Measurements from ENCODE around the gene ISYNA1.
A peak's percentile ranks its signal among the peaks of the same experiment; 100 is the strongest.

The ISYNA1 gene

DNA sequence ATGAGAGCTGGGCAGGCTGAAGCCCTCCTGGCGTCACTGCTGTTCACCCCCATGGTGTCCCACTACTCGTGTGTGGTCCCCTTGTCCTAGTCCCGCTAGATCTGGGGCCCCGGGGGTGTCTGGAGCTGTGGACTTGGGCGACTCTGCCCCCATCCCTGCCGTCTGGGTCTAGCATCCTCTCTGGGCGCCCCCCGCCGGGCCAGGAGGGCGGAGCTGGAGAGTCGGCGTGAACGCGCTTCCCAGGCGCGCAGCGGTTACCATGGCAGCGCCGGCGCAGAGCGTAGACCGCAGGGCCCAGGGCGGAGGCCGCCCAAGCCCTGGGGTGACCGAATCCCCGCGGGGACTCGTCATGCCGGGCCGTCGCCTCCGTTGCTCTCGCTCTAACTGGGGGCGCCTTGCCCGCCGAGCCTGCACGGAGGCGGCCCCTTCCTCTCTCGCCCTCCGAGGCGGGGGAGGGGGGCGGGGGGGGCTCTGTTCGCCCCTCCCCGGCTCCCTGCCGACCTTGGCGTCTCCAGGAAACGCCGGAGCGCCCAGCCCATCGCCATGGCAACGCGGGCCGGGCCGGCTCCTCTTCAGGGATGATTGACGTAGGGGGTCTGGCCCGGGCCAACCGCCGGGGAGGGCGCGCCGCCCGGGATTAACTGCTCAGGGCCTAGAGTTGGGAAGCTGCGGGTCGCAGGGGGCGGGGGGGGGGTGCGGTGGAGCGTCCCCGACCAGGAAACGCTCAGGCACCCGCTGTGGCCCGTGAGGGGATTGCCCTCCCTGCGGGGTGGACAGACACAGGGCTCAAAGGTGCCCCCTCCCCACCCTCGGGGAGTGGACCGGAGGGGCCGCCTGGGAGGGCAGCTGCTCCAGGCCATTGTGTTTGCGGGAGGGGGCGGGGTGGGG is 8.9 kb downstream of the ISYNA1 start:
- peak overlapping the region; percentile 87 for H3K27ac ChIP-seq
- H3K4me3 ChIP-seq (ENCODE audit: low read depth, low read length): peak overlapping the region; percentile 41
- no peaks in the 10 kb centered on the region for H3K27me3 ChIP-seq (replicated peaks)
- in situ Hi-C loops (cut with HindIII; ENCODE audit: low pct_ligation_motif_present, low sequenced_read_pairs): no loop called here
- TF ChIP-seq, protein P1, sequence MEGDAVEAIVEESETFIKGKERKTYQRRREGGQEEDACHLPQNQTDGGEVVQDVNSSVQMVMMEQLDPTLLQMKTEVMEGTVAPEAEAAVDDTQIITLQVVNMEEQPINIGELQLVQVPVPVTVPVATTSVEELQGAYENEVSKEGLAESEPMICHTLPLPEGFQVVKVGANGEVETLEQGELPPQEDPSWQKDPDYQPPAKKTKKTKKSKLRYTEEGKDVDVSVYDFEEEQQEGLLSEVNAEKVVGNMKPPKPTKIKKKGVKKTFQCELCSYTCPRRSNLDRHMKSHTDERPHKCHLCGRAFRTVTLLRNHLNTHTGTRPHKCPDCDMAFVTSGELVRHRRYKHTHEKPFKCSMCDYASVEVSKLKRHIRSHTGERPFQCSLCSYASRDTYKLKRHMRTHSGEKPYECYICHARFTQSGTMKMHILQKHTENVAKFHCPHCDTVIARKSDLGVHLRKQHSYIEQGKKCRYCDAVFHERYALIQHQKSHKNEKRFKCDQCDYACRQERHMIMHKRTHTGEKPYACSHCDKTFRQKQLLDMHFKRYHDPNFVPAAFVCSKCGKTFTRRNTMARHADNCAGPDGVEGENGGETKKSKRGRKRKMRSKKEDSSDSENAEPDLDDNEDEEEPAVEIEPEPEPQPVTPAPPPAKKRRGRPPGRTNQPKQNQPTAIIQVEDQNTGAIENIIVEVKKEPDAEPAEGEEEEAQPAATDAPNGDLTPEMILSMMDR (IDR thresholded peaks at IDR 0.05; ENCODE audit: low read depth, low read length, missing control alignments): peak; percentile 21
- peak; percentile 83 for DNase-seq
- peaks cover 3% of the 10 kb centered on the region for H3K36me3 ChIP-seq (replicated peaks)

DNA sequence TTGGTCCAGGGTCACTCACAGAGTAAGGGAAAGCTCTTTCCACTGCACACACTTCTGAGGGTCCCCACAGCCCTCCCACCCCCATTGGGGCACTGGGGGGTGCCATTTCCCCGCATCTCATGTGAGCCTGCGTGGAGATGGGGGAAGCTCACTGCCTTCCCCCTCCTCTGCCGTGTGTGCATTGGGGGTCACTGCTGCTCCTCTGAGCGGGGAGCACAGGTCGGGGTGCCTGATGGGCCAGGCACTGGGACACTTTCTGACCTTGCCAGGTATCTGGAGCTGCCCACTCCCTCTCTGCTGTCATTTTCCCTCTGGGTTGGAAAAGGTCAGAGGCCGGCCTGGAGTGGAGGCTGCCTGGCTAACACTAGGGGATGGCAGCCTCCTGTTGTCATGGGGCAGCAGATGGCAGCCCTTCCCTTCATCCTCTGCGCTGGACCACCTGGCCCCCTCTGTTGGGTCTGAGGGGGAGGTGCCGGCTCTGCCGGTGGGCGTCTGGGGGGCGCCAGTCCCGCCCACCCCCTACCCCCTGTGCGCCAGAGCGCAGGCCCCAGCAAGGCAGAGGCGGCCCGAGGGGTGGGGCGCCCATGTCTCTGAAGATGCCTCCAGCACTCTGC is 9.7 kb downstream of the ISYNA1 start:
- no peak overlapping the region for H3K4me3 ChIP-seq (ENCODE audit: low read depth, low read length)
- H3K27ac ChIP-seq: peak overlapping the region; percentile 87
- H3K36me3 ChIP-seq (replicated peaks): peaks cover 3% of the 10 kb centered on the region
- no peak for DNase-seq
- in situ Hi-C loops (cut with HindIII; ENCODE audit: low pct_ligation_motif_present, low sequenced_read_pairs): no loop called here
- no peaks in the 10 kb centered on the region for H3K27me3 ChIP-seq (replicated peaks)
- TF ChIP-seq, protein P1 (IDR thresholded peaks at IDR 0.05; ENCODE audit: low read depth, low read length, missing control alignments): no peak

DNA sequence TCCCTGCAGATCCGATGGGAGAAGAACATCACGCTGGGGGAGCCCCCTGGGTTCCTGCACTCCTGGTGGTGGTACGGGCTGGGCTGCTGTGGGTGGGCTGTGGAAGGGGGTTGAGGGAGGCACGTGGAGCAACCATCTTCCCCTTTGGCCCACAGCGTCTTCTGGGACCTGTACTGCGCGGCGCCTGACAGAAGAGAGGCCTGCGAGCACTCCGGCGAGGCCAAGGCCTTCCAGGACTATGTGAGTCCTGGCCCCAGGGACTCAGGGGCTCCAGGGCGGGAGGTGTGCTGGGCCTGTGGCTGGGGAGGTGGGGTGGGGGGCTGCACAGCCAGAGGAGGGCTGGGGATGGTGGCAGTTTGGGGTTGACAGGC is 10.2 kb downstream of the ISYNA1 start:
- in situ Hi-C loops (cut with HindIII; ENCODE audit: low pct_ligation_motif_present, low sequenced_read_pairs): no loop called here

DNA sequence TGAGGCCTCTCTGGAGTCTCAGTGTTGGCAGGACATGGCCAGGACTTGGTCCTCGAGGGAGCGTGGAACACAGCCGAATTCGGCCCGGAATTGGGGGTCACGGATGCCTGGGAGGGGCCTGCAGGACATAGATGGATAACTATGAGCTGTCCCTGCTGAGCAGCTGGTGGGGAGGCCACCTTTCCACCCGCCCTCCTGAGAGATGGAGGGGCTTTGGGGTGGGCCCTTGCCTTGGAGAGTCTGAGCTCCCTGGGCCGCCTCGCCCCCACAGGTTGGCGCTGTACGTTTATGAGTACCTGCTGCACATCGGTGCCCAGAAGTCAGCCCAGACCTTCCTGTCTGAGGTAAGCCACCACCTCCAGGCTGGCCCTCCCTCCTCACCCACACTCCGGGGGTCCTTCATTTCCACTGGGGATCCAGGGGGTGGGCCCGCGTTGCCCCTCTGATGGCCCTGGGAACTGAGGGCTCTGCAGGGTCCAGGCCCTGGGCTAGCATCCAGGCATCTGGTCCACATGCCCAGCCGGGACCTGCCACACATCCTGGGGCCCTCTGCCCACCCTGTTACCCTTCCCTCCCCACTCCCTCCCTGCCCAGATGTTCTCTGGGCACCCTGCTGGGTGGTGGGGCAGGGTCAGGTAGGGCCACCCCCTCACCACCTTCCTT is 10.7 kb downstream of the ISYNA1 start:
- Histone ChIP-seq H3K27ac (no peak overlapping the region), H3K27me3 (replicated peaks) (no peaks in the 10 kb centered on the region), H3K4me3 (ENCODE audit: low read depth, low read length) (no peak overlapping the region), H3K36me3 (replicated peaks) (peaks cover 5% of the 10 kb centered on the region)
- TF ChIP-seq, protein P1 (IDR thresholded peaks at IDR 0.05; ENCODE audit: low read depth, low read length, missing control alignments): no peak
- no peak for DNase-seq
- in situ Hi-C loops (cut with HindIII; ENCODE audit: low pct_ligation_motif_present, low sequenced_read_pairs): no loop called here

More for the DNA sequence above, 10.2 kb downstream of the ISYNA1 start:
- H3K4me3 ChIP-seq (ENCODE audit: low read depth, low read length): no peak overlapping the region
- TF ChIP-seq, protein P1 (IDR thresholded peaks at IDR 0.05; ENCODE audit: low read depth, low read length, missing control alignments): no peak
- H3K27me3 ChIP-seq (replicated peaks): no peaks in the 10 kb centered on the region
- DNase-seq: no peak
- H3K36me3 ChIP-seq (replicated peaks): peaks cover 3% of the 10 kb centered on the region
- no peak overlapping the region for H3K27ac ChIP-seq

DNA sequence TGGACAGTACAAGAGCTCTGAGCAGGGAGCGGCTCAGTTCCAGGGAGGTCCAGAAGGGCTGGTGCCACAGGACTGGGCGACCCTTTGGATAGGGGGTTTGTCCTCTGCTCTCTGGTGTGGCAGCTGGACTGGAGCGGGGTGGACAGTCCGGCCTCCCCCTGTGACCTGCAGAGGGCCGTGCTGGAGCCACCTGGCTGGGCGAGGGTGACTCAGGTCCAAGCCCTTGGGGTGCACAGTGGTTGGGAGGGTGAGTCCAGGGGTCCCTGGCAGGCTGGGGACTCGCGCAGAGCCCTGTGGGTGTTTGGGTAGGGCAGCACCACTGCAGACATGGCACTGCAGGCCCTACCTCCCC is 11.5 kb downstream of the ISYNA1 start:
- no peak for DNase-seq
- Histone ChIP-seq H3K27ac (peak overlapping the region; percentile 4), H3K36me3 (replicated peaks) (peaks cover 5% of the 10 kb centered on the region), H3K27me3 (replicated peaks) (no peaks in the 10 kb centered on the region), H3K4me3 (ENCODE audit: low read depth, low read length) (no peak overlapping the region)
- in situ Hi-C loops (cut with HindIII; ENCODE audit: low pct_ligation_motif_present, low sequenced_read_pairs): no loop called here
- TF ChIP-seq, protein P1 (IDR thresholded peaks at IDR 0.05; ENCODE audit: low read depth, low read length, missing control alignments): peak; percentile 1

All from brain microvascular endothelial cell (primary cell).